ENCODE measurements around the gene CTNNBL1. TPM values are rescaled to one million over a fixed set of nuclear protein-coding genes. Genes with fewer than 3 reads are reported as not detected.

Gene CTNNBL1
- total RNA-seq, 1 donor = 23.3 TPM

DNA sequence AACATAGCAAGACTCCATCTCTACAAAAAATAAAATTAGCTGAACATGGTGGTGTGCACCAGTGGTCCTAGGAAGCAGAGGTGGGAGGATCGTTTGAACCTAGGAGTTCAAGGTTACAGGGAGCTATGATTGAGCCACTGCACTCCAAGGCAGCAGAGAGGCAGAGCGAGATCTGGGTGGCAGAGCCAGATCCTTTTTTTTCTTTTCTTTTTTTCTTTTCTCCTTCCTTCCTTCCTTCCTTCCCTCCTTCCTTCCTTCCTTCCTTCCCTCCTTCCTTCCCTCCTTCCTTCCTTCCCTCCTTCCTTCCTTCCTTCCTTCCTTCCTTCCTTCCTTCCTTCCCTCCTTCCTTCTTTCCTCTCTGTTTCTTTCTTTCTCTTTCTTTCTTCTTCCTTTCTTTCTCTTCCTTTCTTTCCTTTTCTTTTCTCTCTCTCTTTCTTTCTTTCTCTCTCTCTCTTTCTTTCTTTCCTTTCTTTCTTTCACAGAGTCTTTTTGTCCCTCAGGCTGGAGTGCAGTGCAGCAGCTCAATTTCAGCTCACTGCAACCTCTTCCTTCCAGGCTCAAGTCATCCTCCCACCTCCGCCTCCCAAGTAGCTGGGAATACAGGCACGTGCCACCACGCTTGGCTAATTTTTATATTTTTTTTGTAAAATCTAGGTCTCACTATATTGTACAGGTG lies 199.9 kb downstream of the CTNNBL1 start:
- TF ChIP-seq, protein P1, sequence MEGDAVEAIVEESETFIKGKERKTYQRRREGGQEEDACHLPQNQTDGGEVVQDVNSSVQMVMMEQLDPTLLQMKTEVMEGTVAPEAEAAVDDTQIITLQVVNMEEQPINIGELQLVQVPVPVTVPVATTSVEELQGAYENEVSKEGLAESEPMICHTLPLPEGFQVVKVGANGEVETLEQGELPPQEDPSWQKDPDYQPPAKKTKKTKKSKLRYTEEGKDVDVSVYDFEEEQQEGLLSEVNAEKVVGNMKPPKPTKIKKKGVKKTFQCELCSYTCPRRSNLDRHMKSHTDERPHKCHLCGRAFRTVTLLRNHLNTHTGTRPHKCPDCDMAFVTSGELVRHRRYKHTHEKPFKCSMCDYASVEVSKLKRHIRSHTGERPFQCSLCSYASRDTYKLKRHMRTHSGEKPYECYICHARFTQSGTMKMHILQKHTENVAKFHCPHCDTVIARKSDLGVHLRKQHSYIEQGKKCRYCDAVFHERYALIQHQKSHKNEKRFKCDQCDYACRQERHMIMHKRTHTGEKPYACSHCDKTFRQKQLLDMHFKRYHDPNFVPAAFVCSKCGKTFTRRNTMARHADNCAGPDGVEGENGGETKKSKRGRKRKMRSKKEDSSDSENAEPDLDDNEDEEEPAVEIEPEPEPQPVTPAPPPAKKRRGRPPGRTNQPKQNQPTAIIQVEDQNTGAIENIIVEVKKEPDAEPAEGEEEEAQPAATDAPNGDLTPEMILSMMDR (IDR thresholded peaks at IDR 0.05; ENCODE audit: insufficient read depth, low read depth, low read length) = no peak
- no peak overlapping the region for H3K4me3 ChIP-seq (ENCODE audit: low read depth, low read length)
- no peak for DNase-seq (ENCODE audit: low read depth)

DNA sequence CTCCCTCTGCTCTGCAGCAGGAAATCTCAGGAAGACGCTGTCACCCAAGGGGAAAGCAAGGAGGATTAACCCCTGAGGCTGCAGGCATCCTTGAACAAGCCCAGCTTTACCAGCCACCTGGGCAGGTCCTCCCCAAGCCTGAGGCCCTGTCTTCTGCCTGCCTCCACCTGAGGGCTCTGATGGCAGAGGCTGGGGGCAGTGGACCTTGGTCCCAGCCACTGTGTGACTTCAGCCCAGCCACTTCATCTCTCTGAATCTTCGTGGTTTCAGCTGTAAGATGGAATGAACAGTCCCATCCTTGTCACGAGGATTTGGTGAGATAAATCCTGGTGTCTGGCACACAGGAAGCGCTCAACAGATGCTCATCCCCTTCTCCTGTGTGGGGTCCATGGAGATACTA lies 200.6 kb downstream of the CTNNBL1 start:
- TF ChIP-seq, protein P1 (IDR thresholded peaks at IDR 0.05; ENCODE audit: insufficient read depth, low read depth, low read length) = no peak
- H3K4me3 ChIP-seq (ENCODE audit: low read depth, low read length) = no peak overlapping the region
- DNase-seq (ENCODE audit: low read depth) = no peak

DNA sequence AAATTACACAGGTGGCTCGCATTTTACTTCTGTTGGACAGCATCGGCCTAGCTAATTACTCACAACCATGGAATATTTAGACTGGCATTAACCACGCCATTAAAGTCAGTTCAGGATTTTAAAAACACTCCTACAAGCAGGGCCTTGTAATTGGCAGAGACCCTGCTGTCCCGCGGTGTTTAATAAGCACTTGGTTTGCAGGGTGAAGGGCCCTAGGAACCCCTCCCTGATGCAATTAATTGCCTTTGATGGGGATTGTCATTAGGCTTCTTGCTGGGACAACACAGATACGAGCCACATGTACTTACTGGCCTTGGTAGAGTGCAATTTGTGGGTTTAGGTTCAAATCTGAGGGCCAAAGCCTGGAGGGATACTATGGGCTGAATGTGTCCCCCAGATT lies 201.3 kb downstream of the CTNNBL1 start:
- TF ChIP-seq, protein P1 (IDR thresholded peaks at IDR 0.05; ENCODE audit: insufficient read depth, low read depth, low read length) = no peak
- no peak overlapping the region for H3K4me3 ChIP-seq (ENCODE audit: low read depth, low read length)

DNA sequence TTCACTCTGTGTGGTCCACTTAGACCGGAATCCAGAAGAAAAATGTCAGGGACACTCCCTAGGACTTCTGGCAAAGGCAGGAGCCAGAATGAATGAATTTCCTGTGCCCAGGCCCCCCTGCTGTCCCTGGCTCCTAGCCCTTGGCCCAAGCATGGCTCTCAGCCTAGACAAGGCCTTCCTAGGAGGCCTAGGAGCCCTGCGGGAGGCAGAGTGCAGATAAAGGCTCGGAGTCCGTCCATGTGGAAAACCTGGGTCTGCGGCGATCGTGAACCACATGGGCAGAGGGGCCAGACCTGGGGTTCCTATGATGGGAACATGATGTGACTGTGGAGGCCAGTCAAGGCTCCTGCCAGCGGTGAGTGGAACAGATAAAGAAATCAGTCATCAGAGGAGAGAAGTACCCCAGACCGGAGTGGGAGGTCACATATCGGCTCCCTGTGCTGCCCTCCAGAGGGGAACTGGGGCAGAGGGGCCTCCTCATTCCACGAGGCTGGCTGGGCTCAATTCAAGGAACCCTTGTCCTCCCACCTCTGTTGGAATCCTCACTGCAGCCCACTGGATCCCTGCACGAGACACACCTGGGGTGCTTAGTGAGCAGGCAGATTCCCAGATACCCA lies 203.2 kb downstream of the CTNNBL1 start:
- no peak for DNase-seq (ENCODE audit: low read depth)
- TF ChIP-seq, protein P1 (IDR thresholded peaks at IDR 0.05; ENCODE audit: insufficient read depth, low read depth, low read length) = peak; percentile 26

More for the DNA sequence above, 201.3 kb downstream of the CTNNBL1 start:
- DNase-seq (ENCODE audit: low read depth) = no peak

DNA sequence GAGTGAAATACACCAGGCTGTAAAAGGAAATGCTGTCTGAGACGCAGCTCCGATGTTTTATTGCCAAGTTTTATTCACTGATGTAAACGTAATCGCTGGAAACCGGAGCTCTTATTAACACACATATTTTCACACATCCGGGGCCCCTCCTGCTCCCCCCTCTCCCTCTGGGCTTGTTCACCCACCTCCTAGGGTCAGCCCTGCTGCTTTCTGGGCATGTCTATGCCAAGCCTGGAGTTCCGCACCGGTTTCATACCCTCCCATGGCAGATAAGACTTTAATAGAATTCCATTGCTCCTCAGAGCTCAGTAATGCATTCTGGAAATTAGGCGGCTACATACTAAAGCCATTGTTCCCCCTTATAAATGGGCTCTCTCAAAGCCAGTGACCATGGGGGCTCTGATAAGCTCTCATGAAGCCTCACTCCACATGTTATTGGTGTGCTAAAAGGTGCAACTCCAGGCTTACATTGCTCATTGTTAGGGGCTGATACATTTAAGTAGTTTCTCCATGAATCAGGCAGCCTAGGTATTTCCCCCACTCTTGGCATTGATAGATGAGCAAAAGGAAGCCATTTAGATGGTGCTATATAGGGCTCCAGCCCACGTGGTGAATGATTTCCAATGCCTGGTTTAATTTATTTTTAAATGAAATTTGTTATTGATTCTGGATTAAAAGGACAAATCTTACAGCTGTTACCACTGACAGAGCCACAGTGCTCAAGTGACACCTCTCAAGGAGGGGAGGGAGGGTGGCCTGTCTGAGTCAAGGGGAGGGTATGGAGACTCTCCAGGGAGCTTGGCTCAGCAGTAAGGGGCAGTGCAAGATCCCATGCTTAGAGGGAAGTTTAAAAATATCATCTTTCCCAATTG lies 204.6 kb downstream of the CTNNBL1 start:
- DNase-seq (ENCODE audit: low read depth) = no peak
- TF ChIP-seq, protein P1 (IDR thresholded peaks at IDR 0.05; ENCODE audit: insufficient read depth, low read depth, low read length) = no peak
- no peak overlapping the region for H3K4me3 ChIP-seq (ENCODE audit: low read depth, low read length)

More for the DNA sequence above, 203.2 kb downstream of the CTNNBL1 start:
- no peak overlapping the region for H3K4me3 ChIP-seq (ENCODE audit: low read depth, low read length)

DNA sequence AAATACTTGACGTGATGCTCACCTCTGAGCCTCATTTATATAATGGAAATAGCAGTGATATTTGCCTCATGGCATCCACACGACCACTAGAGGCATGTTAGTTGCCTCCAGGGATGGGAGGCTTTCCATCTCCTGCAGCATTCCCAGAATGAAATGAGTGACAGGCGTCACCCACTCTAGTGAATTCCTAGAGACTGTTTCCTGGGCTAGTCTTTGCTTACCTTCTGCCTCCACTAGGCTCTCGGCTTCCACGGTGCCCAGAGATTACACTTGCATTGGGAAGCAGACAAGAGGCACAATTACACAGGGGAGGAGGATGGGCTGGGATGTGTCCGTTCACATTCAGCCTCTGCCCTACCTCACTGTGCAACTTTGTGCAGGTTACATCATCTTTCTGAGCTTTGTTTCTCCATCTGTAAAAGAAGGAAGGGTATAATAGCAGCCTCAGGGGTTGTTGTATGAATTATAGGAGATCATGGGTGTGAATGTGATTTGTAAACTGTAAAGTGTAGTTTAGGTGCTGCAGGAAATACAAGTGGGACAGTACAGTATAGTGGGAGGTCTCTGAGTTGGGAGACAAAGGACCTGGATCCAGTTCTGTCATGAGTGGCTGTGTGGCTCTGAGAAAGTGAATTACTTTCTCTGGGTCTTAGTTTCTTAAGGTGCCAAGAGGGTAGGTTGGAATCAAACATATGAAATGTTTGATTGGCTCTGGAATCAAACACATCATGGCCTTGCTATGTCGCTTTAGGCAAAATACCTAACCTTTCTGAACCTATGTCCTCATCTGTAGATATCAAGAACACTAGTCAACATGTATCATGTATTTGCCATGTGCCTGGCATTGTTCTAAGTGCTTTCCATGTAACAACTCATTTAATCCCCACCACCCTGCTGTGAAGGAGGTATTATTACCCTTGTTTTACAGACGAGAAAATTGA lies 205.5 kb downstream of the CTNNBL1 start:
- TF ChIP-seq, protein P1 (IDR thresholded peaks at IDR 0.05; ENCODE audit: insufficient read depth, low read depth, low read length) = no peak
- no peak for DNase-seq (ENCODE audit: low read depth)
- H3K4me3 ChIP-seq (ENCODE audit: low read depth, low read length) = no peak overlapping the region

Data from fibroblast of villous mesenchyme (primary cell).